ENCODE results near the gene TNNI2.

DNA sequence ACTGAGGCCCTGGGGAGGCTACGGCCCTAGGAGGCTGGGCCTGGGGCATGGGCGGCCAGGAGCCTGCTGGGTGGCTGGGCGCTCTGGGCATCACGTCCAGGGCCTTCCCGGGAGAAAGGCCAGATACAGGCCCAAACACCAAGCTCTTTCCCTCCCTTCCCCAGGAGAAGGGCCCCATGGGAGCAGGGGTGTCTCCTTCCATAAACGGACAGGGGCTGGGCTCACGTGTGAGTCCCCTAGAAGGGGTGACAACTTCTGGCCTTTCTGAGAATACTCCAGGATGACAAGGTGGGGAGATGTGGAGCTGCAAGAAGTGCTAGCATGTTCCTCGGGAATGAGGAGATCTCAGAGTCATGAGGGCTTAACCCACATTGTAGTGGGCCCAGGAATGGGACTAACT is 23.5 kb upstream of the TNNI2 start:
- TF ChIP-seq TAF1 (IDR thresholded peaks at IDR 0.05; ENCODE audit: borderline replicate concordance, insufficient read depth, low read length) (no peak), SIN3A (IDR thresholded peaks at IDR 0.05; ENCODE audit: borderline replicate concordance, insufficient read depth, low read length) (no peak)

All from PFSK-1 (cell line).